GM12872 (cell line): ENCODE results near the gene PARP12.

Experiments used
- CTCF ChIP-seq: IDR thresholded peaks from 3 replicates; pipeline ENCODE4 v1.5.1; 2011; ENCODE audit warnings: low read depth, mild to moderate bottlenecking, low read length, moderate library complexity; ENCODE audit not compliant: insufficient read depth

The PARP12 gene

GRCh38 chr7:140068033-140068432, 5.3 kb upstream of the PARP12 start:
- no peak for TF ChIP-seq CTCF

GRCh38 chr7:140067052-140067451, 4.3 kb upstream of the PARP12 start:
- TF ChIP-seq CTCF = no peak

GRCh38 chr7:140062118-140062527, 628 bp downstream of the PARP12 start:
- no peak for TF ChIP-seq CTCF

GRCh38 chr7:140061607-140061930, 1.2 kb downstream of the PARP12 start:
- TF ChIP-seq CTCF = no peak

- no peak for TF ChIP-seq CTCF
Observed at GRCh38 chr7:140060788-140061606, 1.8 kb downstream of the PARP12 start.

- no peak for TF ChIP-seq CTCF
Observed at GRCh38 chr7:140060243-140060630, 2.5 kb downstream of the PARP12 start.

GRCh38 chr7:140059273-140060242, 3.2 kb downstream of the PARP12 start:
- TF ChIP-seq CTCF = no peak
